ENCODE results near the gene LIPM. TPM values are rescaled to one million over a fixed set of nuclear protein-coding genes. Genes with fewer than 3 reads are reported as not detected.

The LIPM gene
- total RNA-seq, 4 donors from 2014 or later = not detected

DNA sequence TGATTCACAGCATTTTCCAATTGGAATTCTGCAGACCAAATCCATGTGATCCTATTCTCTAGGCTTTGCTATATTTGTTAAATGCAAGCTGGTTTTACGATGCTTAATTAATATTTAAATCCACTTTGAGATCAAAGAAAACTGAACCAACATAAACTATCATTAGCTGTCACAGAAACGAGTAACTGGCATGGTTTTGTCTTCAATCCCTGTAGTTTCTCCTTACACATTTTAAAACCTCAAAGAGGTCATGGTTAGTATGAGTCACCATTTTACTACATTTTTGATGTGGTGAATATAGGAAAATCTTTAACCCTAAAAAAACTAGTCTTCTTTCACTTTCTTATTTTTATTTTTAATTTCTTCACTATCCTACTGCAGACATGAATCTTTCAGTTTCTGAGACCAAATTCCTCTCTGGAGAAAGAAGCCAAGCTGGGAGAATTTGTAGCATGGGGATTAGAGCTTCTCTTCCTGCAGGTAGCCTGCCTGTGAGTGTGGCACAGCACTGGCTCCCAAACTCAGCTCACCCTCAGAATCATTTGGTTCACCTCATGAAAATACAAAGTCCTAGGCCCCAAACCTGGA is 8.7 kb upstream of the LIPM start:
- no peaks in the 10 kb centered on the region for H3K4me1 ChIP-seq
- DNase-seq (no peak), ATAC-seq (no peak)
- no peaks in the 10 kb centered on the region for H3K9me3 ChIP-seq
- no peaks in the 10 kb centered on the region for H3K36me3 ChIP-seq
- in situ Hi-C loops (cut with MboI; ENCODE audit: low sequenced_read_pairs in 4 of 4) = no loop called here
- intact Hi-C loops (cut with DNase I; ENCODE audit: low total_unique reads) = no loop called here
- H3K27ac ChIP-seq = no peak overlapping the region
- no peak for TF ChIP-seq POLR2A (IDR thresholded peaks at IDR 0.05)
- TF ChIP-seq, protein P1, sequence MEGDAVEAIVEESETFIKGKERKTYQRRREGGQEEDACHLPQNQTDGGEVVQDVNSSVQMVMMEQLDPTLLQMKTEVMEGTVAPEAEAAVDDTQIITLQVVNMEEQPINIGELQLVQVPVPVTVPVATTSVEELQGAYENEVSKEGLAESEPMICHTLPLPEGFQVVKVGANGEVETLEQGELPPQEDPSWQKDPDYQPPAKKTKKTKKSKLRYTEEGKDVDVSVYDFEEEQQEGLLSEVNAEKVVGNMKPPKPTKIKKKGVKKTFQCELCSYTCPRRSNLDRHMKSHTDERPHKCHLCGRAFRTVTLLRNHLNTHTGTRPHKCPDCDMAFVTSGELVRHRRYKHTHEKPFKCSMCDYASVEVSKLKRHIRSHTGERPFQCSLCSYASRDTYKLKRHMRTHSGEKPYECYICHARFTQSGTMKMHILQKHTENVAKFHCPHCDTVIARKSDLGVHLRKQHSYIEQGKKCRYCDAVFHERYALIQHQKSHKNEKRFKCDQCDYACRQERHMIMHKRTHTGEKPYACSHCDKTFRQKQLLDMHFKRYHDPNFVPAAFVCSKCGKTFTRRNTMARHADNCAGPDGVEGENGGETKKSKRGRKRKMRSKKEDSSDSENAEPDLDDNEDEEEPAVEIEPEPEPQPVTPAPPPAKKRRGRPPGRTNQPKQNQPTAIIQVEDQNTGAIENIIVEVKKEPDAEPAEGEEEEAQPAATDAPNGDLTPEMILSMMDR (IDR thresholded peaks at IDR 0.05 in 4 of 5, conservative IDR thresholded peaks at IDR 0.05 in 1 of 5) = no peak
- no peaks in the 10 kb centered on the region for H3K27me3 ChIP-seq
- no peak overlapping the region for H3K4me3 ChIP-seq

DNA sequence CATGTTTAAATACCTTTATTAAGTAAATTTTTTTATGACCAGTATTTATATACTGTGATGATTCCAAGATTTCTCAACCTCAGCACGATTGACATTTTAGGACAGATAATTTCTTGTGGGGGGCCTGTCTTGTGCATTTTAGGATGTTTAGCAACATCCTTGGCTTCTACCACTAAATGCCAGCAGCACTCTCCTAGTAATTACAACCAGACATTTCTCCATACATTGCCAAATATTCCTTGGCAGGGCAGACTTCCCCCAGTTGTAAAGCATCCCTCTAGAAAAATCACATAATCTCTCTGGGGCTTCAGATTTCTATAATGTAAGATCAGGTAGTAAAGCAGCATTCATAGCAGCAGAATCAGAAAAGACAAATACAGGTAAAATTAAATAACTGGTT is 7.8 kb upstream of the LIPM start:
- no peaks in the 10 kb centered on the region for H3K36me3 ChIP-seq
- in situ Hi-C loops (cut with MboI; ENCODE audit: low sequenced_read_pairs in 4 of 4) = no loop called here
- no peak for ATAC-seq
- H3K9me3 ChIP-seq = no peaks in the 10 kb centered on the region
- H3K4me1 ChIP-seq = no peaks in the 10 kb centered on the region
- TF ChIP-seq, protein P1 (IDR thresholded peaks at IDR 0.05 in 4 of 5, conservative IDR thresholded peaks at IDR 0.05 in 1 of 5) = no peak
- TF ChIP-seq POLR2A (IDR thresholded peaks at IDR 0.05) = no peak
- intact Hi-C loops (cut with DNase I; ENCODE audit: low total_unique reads) = no loop called here
- H3K4me3 ChIP-seq = no peak overlapping the region
- DNase-seq = no peak
- H3K27ac ChIP-seq = no peak overlapping the region
- H3K27me3 ChIP-seq = no peaks in the 10 kb centered on the region

DNA sequence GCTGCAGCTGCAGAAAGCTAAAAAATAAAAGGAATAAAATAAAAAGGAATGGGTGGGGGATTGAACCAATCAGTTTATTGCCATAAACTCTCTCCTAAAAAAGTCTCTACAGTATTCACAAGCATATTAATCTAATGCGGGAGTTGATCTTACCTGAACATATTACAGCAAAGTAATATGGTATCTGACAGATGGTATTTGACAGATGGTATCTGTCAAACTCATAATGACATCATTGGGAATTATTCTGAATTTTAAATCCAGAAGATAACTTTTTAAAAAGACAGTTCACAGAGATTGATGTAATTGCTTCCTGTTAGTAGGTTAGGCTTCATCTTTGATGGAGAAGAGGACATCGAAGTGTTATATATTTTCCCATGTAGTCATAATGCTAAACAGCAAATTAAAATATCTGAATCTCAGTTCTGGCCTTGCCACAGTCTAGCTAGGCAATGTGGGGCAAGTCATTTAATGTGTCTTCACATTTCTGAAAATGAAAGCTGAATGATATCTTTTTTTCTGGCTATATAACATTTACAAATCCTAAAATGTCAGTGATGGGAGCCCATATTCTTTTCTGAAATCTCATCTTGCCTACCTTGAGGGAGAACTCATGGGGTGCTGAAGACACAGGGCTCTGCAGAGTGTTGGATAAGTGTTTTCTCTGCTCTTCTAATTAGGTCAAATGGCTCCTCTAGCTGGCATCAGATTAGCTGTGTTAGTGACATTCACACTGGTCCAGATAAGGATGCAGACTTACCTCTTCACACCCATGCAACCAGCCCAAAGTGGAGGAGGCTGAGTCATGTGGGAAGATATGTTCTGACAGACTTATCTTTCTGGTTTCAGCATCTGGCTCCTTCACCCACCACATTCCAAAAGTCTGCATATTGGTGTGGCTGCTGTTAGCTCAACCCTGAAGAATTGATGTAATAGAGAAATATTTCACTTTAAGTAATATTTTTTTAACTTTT is 2.1 kb upstream of the LIPM start:
- H3K4me1 ChIP-seq = no peaks in the 10 kb centered on the region
- H3K36me3 ChIP-seq = no peaks in the 10 kb centered on the region
- H3K27ac ChIP-seq = no peak overlapping the region
- ATAC-seq (no peak), DNase-seq (no peak)
- no peaks in the 10 kb centered on the region for H3K27me3 ChIP-seq
- in situ Hi-C loops (cut with MboI; ENCODE audit: low sequenced_read_pairs in 4 of 4) = loop anchor here in 1 of 4 donors (25.0 kb wide), 1 partner anchor 213 kb away; the partner anchor contains the start of genes LIPJ and RNLS
- TF ChIP-seq, protein P1 (IDR thresholded peaks at IDR 0.05 in 4 of 5, conservative IDR thresholded peaks at IDR 0.05 in 1 of 5) = no peak
- TF ChIP-seq POLR2A (IDR thresholded peaks at IDR 0.05) = no peak
- H3K9me3 ChIP-seq = no peaks in the 10 kb centered on the region
- H3K4me3 ChIP-seq = no peak overlapping the region
- intact Hi-C loops (cut with DNase I; ENCODE audit: low total_unique reads) = no loop called here

DNA sequence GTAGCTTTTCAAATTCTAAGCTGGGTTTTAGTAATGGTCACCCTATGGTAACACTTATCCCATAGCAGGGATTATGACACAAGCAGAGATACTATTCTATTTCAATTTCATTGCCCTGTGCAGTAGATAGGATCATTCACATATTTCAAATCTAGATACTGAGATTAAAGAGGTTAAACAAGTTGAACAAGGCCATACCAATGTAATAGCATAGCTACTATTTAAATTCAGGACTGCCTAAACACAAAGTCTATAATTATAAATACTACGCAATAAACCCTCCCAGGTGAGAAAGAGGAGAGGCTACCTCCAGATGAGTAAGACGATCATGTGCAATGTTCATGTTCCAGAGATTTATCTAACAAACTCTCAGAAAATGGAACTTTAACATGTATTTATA is 1.1 kb downstream of the LIPM start:
- intact Hi-C loops (cut with DNase I; ENCODE audit: low total_unique reads) (no loop called here), in situ Hi-C loops (cut with MboI; ENCODE audit: low sequenced_read_pairs in 4 of 4) (loop anchor here in 1 of 4 donors (25.0 kb wide), 1 partner anchor 216 kb away; the partner anchor contains the start of genes LIPJ and RNLS)
- no peak for TF ChIP-seq POLR2A (IDR thresholded peaks at IDR 0.05)
- TF ChIP-seq, protein P1 (IDR thresholded peaks at IDR 0.05 in 4 of 5, conservative IDR thresholded peaks at IDR 0.05 in 1 of 5) = no peak
- no peak overlapping the region for H3K4me3 ChIP-seq
- no peaks in the 10 kb centered on the region for H3K9me3 ChIP-seq
- no peaks in the 10 kb centered on the region for H3K4me1 ChIP-seq
- ATAC-seq (no peak), DNase-seq (no peak)
- no peak overlapping the region for H3K27ac ChIP-seq
- no peaks in the 10 kb centered on the region for H3K27me3 ChIP-seq
- no peaks in the 10 kb centered on the region for H3K36me3 ChIP-seq

Data from gastrocnemius medialis (tissue), 4 donors.